Measurements from ENCODE around the gene UCHL3.

- TF ChIP-seq CTCF (IDR thresholded peaks at IDR 0.05) (no peak), POLR2A (IDR thresholded peaks at IDR 0.05) (no peak)
Measured at GRCh38 chr13:75651013-75651412, 101.4 kb downstream of the UCHL3 start.
